Measurements from ENCODE around the gene HDAC9.

- TF ChIP-seq ZFP37 (tag by site-specific recombination; IDR thresholded peaks at IDR 0.05) (no peak), CTCF (tag by site-specific recombination; IDR thresholded peaks at IDR 0.05) (no peak)
Measured at GRCh38 chr7:18553605-18554003, 58.1 kb downstream of the HDAC9 start.
